ENCODE data around the gene STXBP1.
"Not testable (repeated sequence)": the region's sequence is repeated elsewhere in the genome, so short reads cannot be mapped to it uniquely, and the experiment has no call there.

Gene STXBP1

DNA sequence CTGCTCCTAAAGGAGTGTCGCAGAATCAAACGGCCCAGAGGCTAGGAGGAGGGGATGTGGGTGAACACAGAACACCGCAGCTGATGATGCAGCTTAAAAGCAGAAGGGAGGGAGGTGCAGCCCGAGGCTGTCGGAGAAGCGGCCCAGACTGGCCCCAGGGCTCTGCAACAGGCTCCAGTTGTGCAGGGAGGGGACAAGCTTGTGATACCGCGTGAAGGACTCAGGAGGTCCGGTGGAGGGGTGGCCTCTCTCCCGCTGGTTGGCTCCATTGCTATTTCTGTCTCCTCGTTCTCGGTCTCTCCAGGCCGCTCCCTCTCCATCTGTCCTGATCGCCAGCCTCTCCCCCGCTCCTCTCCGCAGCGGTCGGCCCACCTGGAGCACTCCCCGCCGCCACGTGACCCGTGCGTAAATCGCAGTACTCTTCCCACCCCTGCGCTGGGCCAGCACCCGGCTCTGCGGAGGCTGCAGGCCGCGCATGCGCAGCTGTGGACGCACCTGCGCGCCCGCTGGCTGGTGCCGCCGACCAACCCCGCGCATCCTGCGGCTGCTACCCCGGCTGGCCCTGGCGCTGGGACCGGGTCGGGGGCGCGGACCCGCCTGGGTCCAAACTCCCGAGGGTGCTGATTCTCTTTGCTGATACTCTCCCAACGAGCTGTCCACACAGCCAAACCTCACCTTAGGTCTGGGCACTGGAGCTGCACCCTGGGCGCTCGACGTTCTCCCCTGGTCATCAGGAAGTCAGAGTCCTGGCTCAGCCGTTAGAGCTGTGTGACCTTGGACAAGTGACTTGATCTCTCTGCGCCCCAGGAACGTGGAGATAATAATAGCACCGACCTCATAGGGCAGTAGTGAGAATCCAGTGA lies 3.7 kb upstream of the STXBP1 start:
- H3K4me3 ChIP-seq (ENCODE audit: low read depth, low read length), result peak overlapping the region; percentile 33
- DNase-seq (ENCODE audit: low read depth), result no peak

DNA sequence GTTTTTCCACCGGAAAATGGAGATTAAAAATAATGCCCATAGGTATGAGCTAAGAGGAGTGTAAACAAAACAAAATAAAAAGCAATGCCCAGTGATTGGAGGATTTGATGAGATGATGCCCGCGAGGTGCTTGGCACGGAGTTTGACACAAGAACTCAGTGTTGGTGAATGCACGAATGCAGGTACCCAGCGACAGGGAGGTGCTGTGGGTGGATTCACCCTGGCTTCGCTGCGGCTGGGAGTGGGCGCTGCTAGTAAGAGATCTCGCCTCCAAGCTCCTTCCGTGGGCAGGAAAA lies 526 bp upstream of the STXBP1 start:
- DNase-seq (ENCODE audit: low read depth), result no peak

DNA sequence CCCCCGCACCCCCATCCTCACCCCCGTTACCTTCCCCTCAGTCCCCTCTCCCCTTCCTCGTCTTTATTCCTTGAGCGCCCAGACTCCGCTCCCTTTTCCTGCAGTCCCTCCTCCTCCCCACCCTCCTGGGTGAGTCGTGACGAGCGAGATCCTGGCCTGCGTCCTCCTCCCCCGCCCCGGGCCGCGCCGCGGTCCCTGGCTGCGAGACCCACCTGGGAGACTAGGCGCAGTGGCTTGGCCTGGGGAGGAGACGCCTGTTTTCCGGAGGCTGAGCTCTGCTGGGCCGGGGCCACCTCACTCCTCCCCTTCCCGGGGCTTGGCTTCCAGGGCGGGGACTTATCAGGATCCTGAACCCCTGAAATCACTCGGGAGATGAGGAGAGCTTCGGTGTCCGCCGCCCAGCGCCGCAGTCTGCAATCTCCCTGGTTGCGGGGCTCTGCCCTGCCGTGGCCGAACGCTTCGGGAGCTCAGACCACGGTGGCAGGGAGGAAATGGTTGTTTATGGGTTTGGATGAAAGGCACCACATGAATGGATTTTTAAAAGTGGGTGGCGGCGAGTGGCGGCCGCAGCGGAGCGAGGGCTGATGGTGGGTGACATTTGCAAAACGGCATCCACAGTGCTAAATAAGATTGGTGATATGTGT lies 984 bp downstream of the STXBP1 start:
- no peak for DNase-seq (ENCODE audit: low read depth)
- H3K4me3 ChIP-seq (ENCODE audit: low read depth, low read length), result peak overlapping the region; percentile 83

More for the DNA sequence above, 526 bp upstream of the STXBP1 start:
- H3K4me3 ChIP-seq (ENCODE audit: low read depth, low read length), result peak overlapping the region; percentile 60

DNA sequence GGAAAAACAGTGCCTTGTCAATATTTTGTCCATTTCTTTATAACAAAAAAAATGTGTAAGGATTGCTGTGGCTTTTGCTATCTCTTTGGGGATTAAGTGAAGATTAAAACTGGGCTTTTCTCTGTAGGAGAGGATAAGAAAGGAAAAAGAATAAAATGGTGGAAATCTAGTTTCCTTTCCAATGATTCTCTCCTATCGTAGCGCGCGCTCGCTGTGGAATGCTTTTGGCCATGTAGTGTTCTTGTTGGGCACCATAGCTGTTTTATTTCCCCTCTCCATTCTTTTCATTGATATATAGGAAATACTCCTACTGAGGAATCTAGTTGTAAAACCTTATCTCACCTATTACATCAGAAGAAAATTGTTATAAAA lies 1.5 kb downstream of the STXBP1 start:
- DNase-seq (ENCODE audit: low read depth), result no peak
- peak overlapping the region; percentile 83 for H3K4me3 ChIP-seq (ENCODE audit: low read depth, low read length)

DNA sequence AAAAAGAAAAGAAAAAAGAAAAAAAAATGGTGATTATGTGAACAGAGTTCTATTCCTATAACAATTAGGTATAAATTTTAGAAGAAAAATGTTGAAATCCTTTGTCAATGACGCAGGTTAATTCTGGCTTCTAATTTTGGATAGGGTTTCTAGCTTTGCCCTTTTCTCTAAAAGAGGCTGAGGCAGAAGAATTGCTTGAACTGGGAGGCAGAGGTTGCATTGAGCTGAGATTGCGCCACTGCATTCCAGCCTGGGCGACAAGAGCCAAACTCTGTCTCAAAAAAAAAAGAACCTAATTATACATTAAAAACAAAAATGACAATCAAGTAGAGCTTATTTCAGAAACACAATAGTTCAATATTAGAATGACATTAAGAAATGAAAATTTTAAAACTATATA lies 2.9 kb downstream of the STXBP1 start:
- no peak overlapping the region for H3K4me3 ChIP-seq (ENCODE audit: low read depth, low read length)
- no peak for DNase-seq (ENCODE audit: low read depth)

DNA sequence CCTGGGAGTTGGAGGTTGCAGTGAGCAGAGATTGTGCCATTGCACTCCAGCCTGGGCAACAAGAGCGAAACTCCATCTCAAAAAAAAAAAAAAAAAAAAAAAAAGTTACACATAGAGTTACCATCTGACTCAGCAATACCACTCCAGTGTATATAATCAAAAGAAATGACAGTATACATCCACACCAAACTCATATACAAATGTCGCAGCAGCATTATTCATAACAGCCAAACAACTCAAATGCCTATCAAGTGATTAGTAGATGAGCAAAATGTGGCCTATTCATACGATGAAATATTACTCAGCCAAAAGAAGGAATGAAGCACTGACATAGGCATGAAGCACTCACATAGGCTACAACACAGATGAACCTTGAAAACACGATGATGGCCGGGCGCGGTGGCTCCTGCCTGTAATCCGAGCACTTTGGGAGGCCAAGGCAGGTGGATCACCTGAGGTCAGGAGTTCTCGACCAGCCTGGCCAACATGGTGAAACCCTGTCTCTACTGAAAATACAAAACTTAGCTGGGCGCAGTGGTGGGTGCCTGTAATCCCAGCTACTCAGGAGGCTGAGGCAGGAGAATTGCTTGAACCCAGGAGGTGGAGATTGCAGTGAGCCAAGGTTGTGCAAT lies 9.4 kb downstream of the STXBP1 start:
- not testable (repeated sequence) for DNase-seq (ENCODE audit: low read depth); H3K4me3 ChIP-seq (ENCODE audit: low read depth, low read length)

DNA sequence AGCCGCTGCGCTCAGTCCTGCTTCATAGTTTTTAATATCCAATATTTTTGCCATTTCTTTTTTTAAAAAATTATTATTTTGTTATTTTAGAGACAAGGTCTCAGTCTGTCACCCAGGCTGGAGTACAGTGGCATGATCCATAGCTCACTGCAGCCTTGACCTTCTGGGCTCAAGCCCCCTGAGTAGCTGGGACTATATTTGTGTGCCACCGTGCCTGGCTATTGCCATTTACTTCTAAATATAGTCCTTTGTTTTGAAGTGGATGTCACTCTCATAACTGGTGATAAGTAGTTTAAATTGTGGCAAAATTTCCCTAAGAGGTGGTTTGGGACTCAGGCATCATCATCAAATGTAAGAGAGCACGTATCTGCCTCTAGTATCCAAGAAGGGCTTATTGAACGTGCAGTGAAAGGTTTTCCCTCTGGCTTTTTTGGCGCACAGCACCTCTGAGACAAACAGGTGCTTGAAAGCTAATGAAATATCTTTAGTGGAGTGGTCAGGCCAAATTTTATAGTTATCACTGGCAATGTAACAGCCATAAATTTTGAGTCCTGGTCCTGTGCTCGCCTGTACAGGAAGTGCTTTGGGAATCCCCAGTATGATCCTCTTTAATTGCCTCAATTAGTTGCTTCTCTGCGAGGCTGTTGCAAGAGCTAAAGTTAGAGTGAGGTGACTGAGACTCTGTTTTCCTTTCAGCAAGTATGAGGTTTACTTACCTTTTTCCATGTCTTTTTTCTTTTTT lies 14.8 kb downstream of the STXBP1 start:
- DNase-seq (ENCODE audit: low read depth), result no peak
- H3K4me3 ChIP-seq (ENCODE audit: low read depth, low read length), result no peak overlapping the region

DNA sequence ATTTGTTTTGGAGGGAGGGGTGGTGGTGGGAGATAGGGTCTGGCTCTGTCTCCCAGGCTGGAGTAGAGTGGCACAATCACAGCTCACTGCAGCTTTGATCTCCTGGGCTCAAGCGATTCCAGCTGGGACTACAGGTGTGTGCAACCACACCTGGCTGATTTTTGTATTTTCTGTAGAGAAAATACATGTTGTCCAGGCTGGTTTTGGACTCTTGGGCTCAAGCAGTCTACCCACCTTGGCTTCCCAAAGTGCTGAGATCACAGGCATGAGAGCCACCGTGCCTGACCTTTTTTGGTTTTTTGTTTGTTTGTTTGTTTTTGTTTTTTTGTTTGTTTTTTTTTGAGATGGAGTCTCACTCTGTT lies 15.4 kb downstream of the STXBP1 start:
- no peak for DNase-seq (ENCODE audit: low read depth)
- H3K4me3 ChIP-seq (ENCODE audit: low read depth, low read length), result no peak overlapping the region

DNA sequence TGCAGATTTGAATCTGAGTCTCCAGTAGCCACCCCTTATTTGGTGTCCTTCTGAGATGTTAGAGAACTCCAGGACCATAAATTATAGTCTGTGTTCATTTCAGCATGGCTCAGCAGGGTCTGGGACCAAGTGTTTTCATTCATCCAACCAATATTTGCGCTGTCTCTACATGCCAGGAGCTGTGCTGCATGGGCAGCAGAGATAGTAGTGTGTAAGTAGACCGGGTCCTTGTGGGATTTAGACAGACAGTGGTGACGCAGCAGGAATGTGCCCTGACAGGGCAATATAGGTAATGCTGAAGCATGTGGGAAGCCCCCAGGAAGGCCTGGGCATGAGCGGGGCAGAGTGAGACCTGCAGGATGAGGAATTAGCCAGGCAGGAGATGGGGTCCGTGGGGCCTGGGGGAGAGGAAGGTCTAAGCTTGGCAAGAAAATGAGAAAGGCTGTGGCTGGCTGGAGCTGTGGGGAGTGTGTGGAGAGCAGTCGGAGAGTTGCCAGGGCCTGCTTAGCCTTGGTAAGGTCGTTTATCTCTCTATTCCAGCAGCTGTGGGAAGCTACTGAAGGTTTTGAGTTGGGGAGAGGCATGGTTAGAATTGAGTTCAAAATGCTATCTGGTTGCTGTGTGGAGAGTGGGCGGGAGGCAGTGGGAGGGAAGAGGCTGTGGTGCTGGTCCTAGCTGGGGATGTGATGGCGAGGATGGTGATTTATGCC lies 16.8 kb downstream of the STXBP1 start:
- DNase-seq (ENCODE audit: low read depth), result no peak
- H3K4me3 ChIP-seq (ENCODE audit: low read depth, low read length), result no peak overlapping the region

DNA sequence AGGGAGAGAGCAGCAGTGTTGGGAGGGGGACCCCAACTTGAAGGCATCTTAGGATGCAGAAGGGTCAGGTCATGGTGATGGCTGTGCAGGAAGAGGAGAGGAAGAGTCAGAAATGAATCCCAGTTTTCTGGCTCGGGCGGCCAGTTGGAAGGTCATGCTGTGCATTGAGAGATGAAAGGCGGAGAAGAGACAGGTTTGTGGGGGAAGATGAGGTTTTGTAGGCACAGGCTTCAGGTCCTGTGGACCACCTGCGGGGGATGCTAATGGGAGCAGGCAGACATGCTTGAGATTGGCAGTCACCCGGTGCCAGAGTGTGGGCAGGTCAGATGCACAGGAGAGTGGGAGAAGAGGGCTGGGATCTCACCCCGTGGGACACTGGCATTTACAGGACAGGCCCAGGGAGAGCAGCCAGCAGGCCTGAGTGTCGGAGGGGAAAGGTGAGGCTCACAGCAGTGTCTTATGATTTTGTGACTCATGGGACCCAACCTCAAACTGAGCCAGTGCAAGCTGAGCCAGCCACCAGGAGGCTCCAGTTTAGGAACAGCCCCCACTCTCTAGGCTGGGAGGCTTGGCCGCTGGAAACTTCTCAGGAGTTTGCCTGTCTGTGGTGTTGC lies 17.5 kb downstream of the STXBP1 start:
- H3K4me3 ChIP-seq (ENCODE audit: low read depth, low read length), result no peak overlapping the region
- no peak for DNase-seq (ENCODE audit: low read depth)

DNA sequence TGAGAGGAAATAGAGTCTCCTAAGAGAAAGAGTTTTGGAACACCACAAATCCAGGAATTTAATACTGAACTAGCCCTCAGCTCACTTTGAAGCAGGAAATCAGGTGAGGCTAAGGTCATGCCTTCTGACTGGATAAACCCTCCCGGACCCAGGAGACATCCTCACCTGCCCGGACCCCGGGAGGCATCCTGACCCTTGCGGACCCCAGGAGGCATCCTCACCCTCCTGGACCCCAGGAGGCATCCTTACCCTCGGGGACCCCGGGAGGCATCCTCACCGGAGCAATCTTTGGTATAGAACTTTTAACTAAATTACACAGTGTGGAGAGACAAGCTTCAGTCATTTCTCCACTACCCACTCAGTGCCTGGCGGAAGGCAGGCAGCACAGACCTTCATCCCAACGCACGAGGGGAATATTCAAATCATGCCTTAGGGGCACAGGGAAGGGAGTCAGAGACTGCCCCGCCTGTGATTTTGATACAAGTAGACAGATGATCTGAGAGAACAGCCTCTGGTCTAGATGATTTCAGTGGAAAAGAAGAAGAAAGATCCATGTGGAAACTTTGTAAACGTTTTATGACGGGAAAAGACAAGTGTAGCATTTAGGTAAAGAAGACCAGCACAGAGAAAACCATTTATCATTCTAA lies 21.3 kb downstream of the STXBP1 start:
- no peak overlapping the region for H3K4me3 ChIP-seq (ENCODE audit: low read depth, low read length)
- no peak for DNase-seq (ENCODE audit: low read depth)

DNA sequence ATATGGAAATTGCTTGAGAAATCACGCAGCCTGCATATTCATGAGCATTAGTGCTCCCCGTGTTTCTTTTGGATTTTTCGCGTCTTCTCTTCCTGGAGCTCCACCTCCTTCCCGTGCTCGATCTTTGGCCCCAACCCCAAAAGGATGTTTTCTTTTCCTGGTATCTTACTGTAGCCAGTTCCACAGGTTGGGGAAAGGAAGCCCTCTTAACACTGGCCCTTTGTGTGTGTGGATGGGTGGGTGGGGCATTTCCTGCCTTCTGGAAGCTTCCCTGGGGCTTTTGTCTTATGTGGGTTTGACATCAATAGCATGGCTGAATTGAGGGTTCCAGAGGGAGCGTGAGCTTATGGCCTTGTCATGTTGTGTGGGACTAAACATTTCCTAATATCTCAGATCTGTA lies 21.9 kb downstream of the STXBP1 start:
- H3K4me3 ChIP-seq (ENCODE audit: low read depth, low read length), result no peak overlapping the region
- no peak for DNase-seq (ENCODE audit: low read depth)

DNA sequence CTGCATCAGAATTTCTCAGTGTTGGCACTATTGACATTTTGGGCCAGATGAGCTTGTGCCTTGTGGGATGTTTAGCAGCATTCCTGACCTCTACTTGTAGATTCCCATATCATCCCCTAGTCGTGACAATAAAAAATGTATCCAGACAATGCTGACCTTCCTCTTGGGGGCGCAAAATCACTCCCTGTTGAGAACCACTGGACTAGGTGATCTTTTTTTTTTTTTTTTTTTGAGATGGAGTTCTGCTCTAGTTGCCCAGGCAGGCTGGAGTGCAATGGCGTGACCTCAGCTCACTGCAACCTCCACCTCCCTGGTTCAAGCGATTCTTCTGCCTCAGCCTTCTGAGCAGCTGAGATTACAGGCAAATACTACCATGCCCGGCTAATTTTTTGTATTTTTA lies 22.6 kb downstream of the STXBP1 start:
- no peak for DNase-seq (ENCODE audit: low read depth)

DNA sequence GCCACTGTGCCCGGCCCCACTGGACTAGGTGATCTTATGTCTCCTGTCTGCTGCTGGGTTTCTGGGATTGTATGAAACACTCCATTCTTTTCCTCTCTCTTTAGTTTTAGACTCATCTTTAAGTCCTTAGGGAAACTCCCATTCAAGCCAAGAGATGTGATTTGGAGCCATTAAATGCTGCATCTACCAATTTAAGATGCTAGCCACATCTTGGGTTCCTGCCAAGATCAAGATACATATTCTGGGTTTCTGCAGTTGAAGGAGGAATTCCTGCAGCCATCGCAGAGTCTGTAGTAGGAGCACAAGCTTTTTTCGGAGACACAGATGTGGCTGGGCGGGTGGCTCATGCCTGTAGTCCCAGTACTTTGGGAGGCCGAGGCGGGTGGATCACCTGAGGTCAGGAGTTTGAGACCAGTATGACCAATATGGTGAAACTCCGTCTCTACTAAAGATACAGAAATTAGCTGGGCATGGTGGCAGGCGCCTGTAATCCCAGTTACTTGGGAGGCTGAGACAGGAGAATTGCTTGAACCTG lies 23.2 kb downstream of the STXBP1 start:
- H3K4me3 ChIP-seq (ENCODE audit: low read depth, low read length), result no peak overlapping the region

More for the DNA sequence above, 22.6 kb downstream of the STXBP1 start:
- H3K4me3 ChIP-seq (ENCODE audit: low read depth, low read length), result no peak overlapping the region

DNA sequence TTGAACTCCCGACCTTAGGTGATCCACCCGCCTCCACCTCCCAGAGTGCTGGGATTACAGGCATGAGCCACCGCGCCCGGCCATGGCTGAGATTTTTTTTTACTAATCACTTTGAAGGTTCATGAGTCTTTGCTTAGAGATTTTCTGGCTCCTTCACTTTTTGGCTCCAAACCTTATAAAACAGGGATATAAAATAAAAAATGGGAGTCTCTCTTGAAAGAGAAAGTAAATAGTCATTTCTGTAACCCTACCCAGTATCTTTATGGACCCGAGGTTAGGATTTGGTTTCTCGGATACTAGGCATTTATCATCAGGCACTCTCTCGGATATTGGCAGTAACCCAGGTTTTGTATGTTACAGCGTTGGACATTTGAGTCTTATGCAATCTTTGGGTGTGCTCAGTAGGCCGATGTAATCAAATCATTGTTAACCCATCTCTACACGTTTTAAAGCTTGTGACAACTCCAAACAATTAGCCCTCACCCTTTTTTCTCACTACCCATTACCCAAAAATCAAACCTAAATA lies 25.3 kb downstream of the STXBP1 start:
- peak; percentile 72 for DNase-seq (ENCODE audit: low read depth)
- H3K4me3 ChIP-seq (ENCODE audit: low read depth, low read length), result no peak overlapping the region

More for the DNA sequence above, 23.2 kb downstream of the STXBP1 start:
- DNase-seq (ENCODE audit: low read depth), result no peak

DNA sequence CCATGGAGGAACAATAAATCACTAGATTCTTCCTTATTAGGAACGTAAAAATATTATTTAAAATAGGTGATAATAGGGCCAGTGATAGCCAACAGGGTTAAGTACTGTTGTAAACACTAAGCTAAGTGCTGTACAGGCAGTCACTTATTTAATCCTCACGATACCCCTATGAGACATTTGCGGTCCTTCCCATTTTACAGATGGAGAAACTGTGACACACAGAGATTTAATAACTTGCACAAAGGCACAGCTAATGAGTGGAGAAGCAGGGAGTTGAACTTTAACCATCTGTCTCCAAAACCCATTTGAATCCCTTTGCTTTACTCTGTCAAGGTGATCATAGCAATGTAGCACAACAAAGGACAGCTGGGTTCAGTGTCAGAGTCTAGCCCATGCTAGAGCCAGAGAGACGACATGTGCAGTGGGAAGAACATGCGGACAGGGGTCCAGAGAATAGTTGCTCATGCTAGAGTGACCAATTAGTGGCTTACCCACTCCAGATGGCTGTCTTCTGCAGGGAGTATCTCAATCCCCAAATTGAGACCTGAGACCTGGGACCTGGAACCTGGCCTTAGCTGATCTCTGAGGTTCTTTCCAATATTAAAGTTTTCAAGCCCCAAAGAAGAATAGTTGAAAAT lies 28.9 kb downstream of the STXBP1 start:
- H3K4me3 ChIP-seq (ENCODE audit: low read depth, low read length), result no peak overlapping the region
- no peak for DNase-seq (ENCODE audit: low read depth)

DNA sequence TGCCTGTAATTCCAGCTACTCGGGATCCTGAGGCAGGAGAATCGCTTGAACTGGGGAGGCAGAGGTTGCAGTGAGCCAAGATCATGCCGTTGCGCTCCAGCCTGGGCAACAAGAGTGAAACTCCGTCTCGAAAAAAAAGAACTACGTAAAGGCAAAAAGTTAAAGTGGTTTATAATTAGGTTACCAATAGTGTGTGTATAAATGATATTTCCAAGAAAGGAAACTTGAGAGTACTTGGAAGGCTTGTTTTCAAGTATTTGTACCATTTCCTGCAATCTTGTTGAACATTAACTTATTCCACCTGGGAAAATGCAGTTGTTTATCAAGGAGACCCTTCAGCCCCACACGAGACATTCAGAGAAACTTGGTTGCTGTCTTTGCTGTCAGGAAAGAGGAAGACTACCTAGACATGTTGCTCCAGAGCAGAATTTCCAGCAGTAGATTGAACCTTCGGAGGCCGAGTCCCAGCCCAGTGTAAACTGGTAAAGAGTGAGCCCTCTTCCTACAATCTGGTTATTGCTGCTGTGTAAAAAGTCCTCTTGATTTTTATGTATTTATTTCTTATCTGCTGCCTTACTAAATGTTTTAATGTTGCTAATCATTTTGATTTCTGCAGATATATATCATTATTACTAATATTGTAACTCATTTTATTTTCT lies 30.1 kb downstream of the STXBP1 start:
- no peak for DNase-seq (ENCODE audit: low read depth)
- no peak overlapping the region for H3K4me3 ChIP-seq (ENCODE audit: low read depth, low read length)

Data from skeletal muscle cell (primary cell).